Naive B cell (primary cell): Measurements from ENCODE around the gene MED27. TPM values are rescaled to one million over a fixed set of nuclear protein-coding genes. Genes with fewer than 3 reads are reported as not detected.
A peak's percentile ranks its signal among the peaks of the same experiment; 100 is the strongest.

Experiments used
- ATAC-seq, 2 donors: fragments of 150-1000 bp; cut with Tn5 transposase; 2 replicates each; pipeline ENCODE4 v1.10.0; 2021; ENCODE audit warnings: low read depth in 2 of 2, mild to moderate bottlenecking in 2 of 2, moderate library complexity in 2 of 2
- DNase-seq: peaks from one replicate; pipeline ENCODE4 v3.0.0; 2022
- H3K27ac Mint-ChIP-seq, 6 donors: one replicate each; pipeline ENCODE4 v1.8.0; 2020 to 2022; ENCODE audit warnings: mild to moderate bottlenecking in 6 of 6, mixed read lengths in 6 of 6, moderate library complexity in 5 of 6, inconsistent platforms in 2 of 6
- H3K27me3 Mint-ChIP-seq, 3 donors: one replicate each; pipeline ENCODE4 v1.8.0; 2021 to 2022; ENCODE audit warnings: mixed read lengths in 3 of 3, mild to moderate bottlenecking in 1 of 3
- H3K36me3 Mint-ChIP-seq, 2 donors: one replicate each; pipeline ENCODE4 v1.8.0; 2020 to 2022; ENCODE audit warnings: mixed read lengths in 2 of 2, inconsistent platforms in 1 of 2, mild to moderate bottlenecking in 1 of 2
- H3K4me1 Mint-ChIP-seq, 3 donors: one replicate each; pipeline ENCODE4 v1.8.0; 2020 to 2022; ENCODE audit warnings: mixed read lengths in 3 of 3, inconsistent platforms in 1 of 3, mild to moderate bottlenecking in 1 of 3, moderate library complexity in 1 of 3
- H3K4me3 Mint-ChIP-seq, 8 donors: one replicate each; pipeline ENCODE4 v1.8.0; 2020 to 2022; ENCODE audit warnings: mild to moderate bottlenecking in 8 of 8, mixed read lengths in 8 of 8, moderate library complexity in 8 of 8, inconsistent platforms in 2 of 8
- H3K9me3 Mint-ChIP-seq, 7 donors: one replicate each; pipeline ENCODE4 v1.8.0; 2020 to 2022; ENCODE audit warnings: mixed read lengths in 7 of 7, mild to moderate bottlenecking in 5 of 7, inconsistent platforms in 2 of 7, moderate library complexity in 1 of 7
- polyA plus RNA-seq, 6 donors: library from polyadenylated mRNA; unstranded; fragments of 300-500 nt; fragmentation: Illumina TruSeq; gene quantifications; one replicate each; pipeline ENCODE4 v1.2.3, GENCODE V29; 2021; ENCODE audit warnings: low read depth in 6 of 6

Gene MED27
- polyA plus RNA-seq, 6 donors from 2014 or later, result 33.1 to 76.9 (median 40.5) TPM

- no peak overlapping the region for H3K27ac Mint-ChIP-seq
- DNase-seq, result no peak
- peaks cover 0 to 4% of the 10 kb centered on the region in 2 donors for H3K36me3 Mint-ChIP-seq
- no peak overlapping the region for H3K4me3 Mint-ChIP-seq
- H3K4me1 Mint-ChIP-seq, result no peaks in the 10 kb centered on the region
- peaks cover 0 to 20% (median 15%) of the 10 kb centered on the region in 7 donors for H3K9me3 Mint-ChIP-seq
- no peak for ATAC-seq
- peaks cover 16 to 26% (median 18%) of the 10 kb centered on the region in 3 donors for H3K27me3 Mint-ChIP-seq
Measured at GRCh38 chr9:131831380-131832165, 248.1 kb downstream of the MED27 start.

GRCh38 chr9:131827821-131828369 lies 251.8 kb downstream of the MED27 start:
- Mint-ChIP-seq H3K9me3 (peaks cover 0 to 5% (median 0%) of the 10 kb centered on the region in 7 donors), H3K36me3 (no peaks in the 10 kb centered on the region), H3K27me3 (peaks cover 24 to 39% (median 31%) of the 10 kb centered on the region in 3 donors), H3K4me3 (no peak overlapping the region), H3K27ac (no peak overlapping the region), H3K4me1 (peaks cover 0 to 4% (median 0%) of the 10 kb centered on the region in 3 donors)
- DNase-seq (no peak), ATAC-seq (no peak)

GRCh38 chr9:131826966-131827525 lies 252.6 kb downstream of the MED27 start:
- H3K36me3 Mint-ChIP-seq, result no peaks in the 10 kb centered on the region
- H3K27ac Mint-ChIP-seq, result no peak overlapping the region
- DNase-seq (no peak), ATAC-seq (no peak)
- no peaks in the 10 kb centered on the region for H3K9me3 Mint-ChIP-seq
- peaks cover 25 to 39% (median 25%) of the 10 kb centered on the region in 3 donors for H3K27me3 Mint-ChIP-seq
- no peak overlapping the region for H3K4me3 Mint-ChIP-seq
- H3K4me1 Mint-ChIP-seq, result peaks cover 0 to 4% (median 0%) of the 10 kb centered on the region in 3 donors

- Mint-ChIP-seq H3K4me3 (no peak overlapping the region), H3K4me1 (peaks cover 0 to 4% (median 0%) of the 10 kb centered on the region in 3 donors), H3K9me3 (no peaks in the 10 kb centered on the region), H3K36me3 (no peaks in the 10 kb centered on the region), H3K27me3 (peaks cover 35 to 48% (median 35%) of the 10 kb centered on the region in 3 donors), H3K27ac (no peak overlapping the region)
- ATAC-seq (no peak), DNase-seq (no peak)
Measured at GRCh38 chr9:131826053-131826452, 253.6 kb downstream of the MED27 start.

GRCh38 chr9:131824953-131825495 lies 254.6 kb downstream of the MED27 start:
- H3K4me1 Mint-ChIP-seq, result peaks cover 0 to 4% (median 0%) of the 10 kb centered on the region in 3 donors
- H3K36me3 Mint-ChIP-seq, result no peaks in the 10 kb centered on the region
- no peaks in the 10 kb centered on the region for H3K9me3 Mint-ChIP-seq
- H3K4me3 Mint-ChIP-seq, result no peak overlapping the region
- no peak for ATAC-seq
- DNase-seq, result no peak
- H3K27ac Mint-ChIP-seq, result no peak overlapping the region
- peaks cover 41 to 58% (median 44%) of the 10 kb centered on the region in 3 donors for H3K27me3 Mint-ChIP-seq

- no peaks in the 10 kb centered on the region for H3K36me3 Mint-ChIP-seq
- H3K4me3 Mint-ChIP-seq, result no peak overlapping the region
- H3K4me1 Mint-ChIP-seq, result peaks cover 0 to 4% (median 0%) of the 10 kb centered on the region in 3 donors
- H3K27ac Mint-ChIP-seq, result no peak overlapping the region
- DNase-seq, result no peak
- no peaks in the 10 kb centered on the region for H3K9me3 Mint-ChIP-seq
- H3K27me3 Mint-ChIP-seq, result peaks cover 44 to 66% (median 48%) of the 10 kb centered on the region in 3 donors
- ATAC-seq, result no peak
Measured at GRCh38 chr9:131824155-131824594, 255.5 kb downstream of the MED27 start.

- Mint-ChIP-seq H3K9me3 (no peaks in the 10 kb centered on the region), H3K4me1 (peaks cover 0 to 4% (median 0%) of the 10 kb centered on the region in 3 donors), H3K27me3 (peaks cover 47 to 68% (median 50%) of the 10 kb centered on the region in 3 donors), H3K4me3 (no peak overlapping the region), H3K36me3 (no peaks in the 10 kb centered on the region), H3K27ac (no peak overlapping the region)
- DNase-seq (no peak), ATAC-seq (no peak)
Measured at GRCh38 chr9:131823701-131824146, 255.9 kb downstream of the MED27 start.

GRCh38 chr9:131818089-131818488 lies 261.6 kb downstream of the MED27 start:
- peaks cover 34 to 48% (median 36%) of the 10 kb centered on the region in 3 donors for H3K27me3 Mint-ChIP-seq
- H3K27ac Mint-ChIP-seq, result no peak overlapping the region
- ATAC-seq, result no peak

GRCh38 chr9:131817627-131818026 lies 262.0 kb downstream of the MED27 start:
- Mint-ChIP-seq H3K9me3 (peaks cover 0 to 3% (median 0%) of the 10 kb centered on the region in 7 donors), H3K27ac (no peak overlapping the region), H3K4me3 (no peak overlapping the region), H3K27me3 (peaks cover 39 to 52% (median 39%) of the 10 kb centered on the region in 3 donors), H3K4me1 (no peaks in the 10 kb centered on the region), H3K36me3 (no peaks in the 10 kb centered on the region)
- ATAC-seq (no peak), DNase-seq (no peak)

More at GRCh38 chr9:131818089-131818488, 261.6 kb downstream of the MED27 start:
- Mint-ChIP-seq H3K36me3 (no peaks in the 10 kb centered on the region), H3K9me3 (peaks cover 0 to 3% (median 0%) of the 10 kb centered on the region in 7 donors), H3K4me1 (no peaks in the 10 kb centered on the region), H3K4me3 (no peak overlapping the region)
- DNase-seq, result no peak

- Mint-ChIP-seq H3K9me3 (peaks cover 0 to 3% (median 0%) of the 10 kb centered on the region in 7 donors), H3K4me1 (no peaks in the 10 kb centered on the region)
Measured at GRCh38 chr9:131817073-131817472, 262.6 kb downstream of the MED27 start.

GRCh38 chr9:131815970-131816873 lies 263.4 kb downstream of the MED27 start:
- peaks cover 37 to 55% (median 41%) of the 10 kb centered on the region in 3 donors for H3K27me3 Mint-ChIP-seq
- no peaks in the 10 kb centered on the region for H3K36me3 Mint-ChIP-seq
- no peaks in the 10 kb centered on the region for H3K4me1 Mint-ChIP-seq
- DNase-seq (no peak), ATAC-seq (no peak)
- H3K27ac Mint-ChIP-seq, result peak overlapping the region in 1 of 6 donors; percentile 48
- H3K4me3 Mint-ChIP-seq, result no peak overlapping the region
- H3K9me3 Mint-ChIP-seq, result peaks cover 0 to 3% (median 0%) of the 10 kb centered on the region in 7 donors

More at GRCh38 chr9:131817073-131817472, 262.6 kb downstream of the MED27 start:
- DNase-seq (no peak), ATAC-seq (no peak)
- Mint-ChIP-seq H3K36me3 (no peaks in the 10 kb centered on the region), H3K4me3 (no peak overlapping the region), H3K27me3 (peaks cover 39 to 54% (median 41%) of the 10 kb centered on the region in 3 donors), H3K27ac (no peak overlapping the region)

- Mint-ChIP-seq H3K4me1 (no peaks in the 10 kb centered on the region), H3K9me3 (peaks cover 0 to 3% (median 0%) of the 10 kb centered on the region in 7 donors), H3K27ac (no peak overlapping the region), H3K27me3 (peaks cover 31 to 54% (median 32%) of the 10 kb centered on the region in 3 donors), H3K4me3 (no peak overlapping the region), H3K36me3 (no peaks in the 10 kb centered on the region)
- ATAC-seq, result no peak
- no peak for DNase-seq
Measured at GRCh38 chr9:131814707-131815106, 265.0 kb downstream of the MED27 start.
